Activated CD4-positive, CD25-positive, alpha-beta regulatory T cell treated with anti-CD3 and anti-CD28 coated beads, Interleukin-2, amount 50 U/mL, for 16 hours (primary cell): ENCODE data around the gene BRAT1.
"Not testable (repeated sequence)": the region's sequence is repeated elsewhere in the genome, so short reads cannot be mapped to it uniquely, and the experiment has no call there.

Experiments
- DNase-seq: peaks from one replicate; pipeline ENCODE4 v3.0.0-alpha.2; 2020; ENCODE audit warnings: low read depth, low spot score

The BRAT1 gene

GRCh38 chr7:2537981-2538851 lies 17.1 kb downstream of the BRAT1 start:
- no peak for DNase-seq

- not testable (repeated sequence) for DNase-seq
These were observed 19.3 kb downstream of the BRAT1 start for GRCh38 chr7:2535872-2536627.

GRCh38 chr7:2534214-2534613 lies 21.1 kb downstream of the BRAT1 start:
- not testable (repeated sequence) for DNase-seq

GRCh38 chr7:2533566-2533965 lies 21.8 kb downstream of the BRAT1 start:
- DNase-seq, result not testable (repeated sequence)

GRCh38 chr7:2532816-2533215 lies 22.5 kb downstream of the BRAT1 start:
- DNase-seq, result not testable (repeated sequence)

DNA sequence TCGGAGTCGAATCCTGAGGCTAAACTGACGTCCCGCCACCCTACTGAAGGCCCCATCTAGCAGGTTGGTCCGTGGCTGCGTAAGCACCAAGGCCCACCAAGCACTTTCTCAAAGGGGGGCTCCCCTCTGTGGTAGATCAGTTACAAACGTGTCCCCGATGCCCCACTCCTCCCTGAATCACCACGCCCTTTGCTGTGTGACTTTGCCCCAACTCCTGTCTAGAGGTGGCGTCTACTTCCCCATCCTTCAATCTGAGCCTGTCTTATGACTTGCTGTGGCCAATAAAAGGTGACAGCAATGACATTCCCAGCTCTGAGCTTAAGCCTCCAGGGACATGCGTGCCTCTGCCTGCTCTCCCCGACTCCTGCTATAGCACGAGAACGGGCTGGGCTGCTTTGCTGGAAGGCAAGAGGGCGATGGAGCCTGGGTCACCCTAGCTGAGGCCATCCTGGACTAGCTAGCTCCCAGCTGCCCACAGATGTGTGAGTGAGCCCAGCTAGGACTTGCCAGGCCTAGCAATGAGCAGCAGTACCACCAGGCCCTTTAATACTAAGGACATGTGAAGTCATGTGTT lies 23.0 kb downstream of the BRAT1 start:
- not testable (repeated sequence) for DNase-seq

GRCh38 chr7:2531796-2532110 lies 23.6 kb downstream of the BRAT1 start:
- not testable (repeated sequence) for DNase-seq

- not testable (repeated sequence) for DNase-seq
These were observed 24.1 kb downstream of the BRAT1 start for GRCh38 chr7:2530994-2531795.

- DNase-seq, result peak; percentile 58
These were observed 25.0 kb downstream of the BRAT1 start for GRCh38 chr7:2530071-2530987.

- DNase-seq, result no peak
These were observed 25.9 kb downstream of the BRAT1 start for GRCh38 chr7:2529161-2530070.

DNA sequence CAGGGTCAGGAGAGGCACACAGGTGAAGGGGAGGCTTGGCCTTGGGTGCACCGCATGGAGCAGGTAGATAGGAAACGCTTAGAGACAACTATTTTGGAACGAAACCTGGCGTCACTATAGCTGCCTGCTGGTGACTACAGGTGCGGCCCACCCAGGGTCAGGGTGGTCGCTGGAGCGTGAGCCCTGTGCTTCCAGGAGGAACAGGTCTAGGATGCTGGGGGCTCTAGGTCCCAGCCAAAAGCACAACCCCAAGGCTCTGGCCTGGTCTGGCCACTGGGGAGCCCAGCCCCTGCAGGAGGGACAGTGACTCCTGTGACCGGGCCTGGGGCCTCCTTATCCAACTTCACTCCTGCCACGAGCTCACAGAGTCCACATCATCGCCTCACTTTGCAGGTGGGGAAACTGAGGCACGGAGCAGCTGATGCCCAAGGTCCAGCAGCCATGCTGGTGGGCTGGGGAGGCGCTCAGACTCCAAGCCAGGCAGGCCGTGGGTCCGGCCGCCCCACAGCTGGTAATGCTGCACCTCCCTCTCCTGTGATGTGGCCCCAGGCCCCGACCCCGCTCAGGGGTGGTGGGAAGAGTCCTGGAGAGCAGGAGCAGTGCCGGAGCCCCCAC lies 26.7 kb downstream of the BRAT1 start:
- DNase-seq, result no peak

DNA sequence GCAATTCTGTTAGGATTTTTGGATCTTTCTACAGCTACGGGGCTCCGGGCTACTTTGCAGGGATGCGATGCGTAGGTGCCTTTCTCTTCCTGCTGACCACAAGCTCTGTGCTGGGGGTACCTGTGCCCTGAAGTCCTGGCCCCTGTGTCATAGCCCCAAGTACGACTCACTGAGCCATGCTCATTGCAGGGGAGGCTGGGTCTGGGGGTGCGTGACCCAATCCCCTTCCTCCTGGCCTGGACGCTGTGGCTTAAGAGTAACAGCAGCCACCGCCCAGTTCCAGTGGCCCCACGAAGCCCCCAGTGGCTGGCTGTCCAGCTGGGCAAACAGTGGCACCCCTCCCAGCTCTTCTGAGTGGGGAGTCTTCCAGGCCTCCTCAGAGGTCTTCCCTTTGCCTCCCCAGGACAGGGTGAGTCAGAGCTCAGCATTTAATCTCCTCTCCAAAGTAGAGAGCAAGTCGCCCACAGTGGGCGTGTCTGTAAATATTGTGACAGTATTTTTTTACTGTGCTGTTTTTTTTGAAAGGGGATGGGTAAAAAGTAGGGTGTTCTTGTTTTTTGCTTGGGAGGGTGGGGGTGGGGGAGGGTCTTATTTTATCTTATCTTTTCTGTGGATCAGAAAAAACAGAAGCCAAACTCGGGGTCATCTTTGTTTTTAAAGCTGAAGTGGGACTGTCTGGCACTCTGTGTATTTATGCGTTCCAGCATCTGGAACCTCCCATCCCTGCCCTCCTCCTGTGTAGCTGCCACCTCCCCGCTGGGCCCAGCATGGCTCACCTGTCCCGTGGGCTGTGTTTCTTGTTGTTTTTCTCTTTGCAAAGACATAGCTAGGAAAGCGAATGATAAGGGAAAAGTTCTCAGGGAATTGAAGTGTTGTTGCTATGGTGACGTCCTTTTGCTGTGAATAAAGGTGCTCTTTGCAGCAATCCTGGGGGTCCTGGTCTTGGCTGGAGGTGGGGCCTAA lies 27.5 kb downstream of the BRAT1 start:
- DNase-seq, result no peak

DNA sequence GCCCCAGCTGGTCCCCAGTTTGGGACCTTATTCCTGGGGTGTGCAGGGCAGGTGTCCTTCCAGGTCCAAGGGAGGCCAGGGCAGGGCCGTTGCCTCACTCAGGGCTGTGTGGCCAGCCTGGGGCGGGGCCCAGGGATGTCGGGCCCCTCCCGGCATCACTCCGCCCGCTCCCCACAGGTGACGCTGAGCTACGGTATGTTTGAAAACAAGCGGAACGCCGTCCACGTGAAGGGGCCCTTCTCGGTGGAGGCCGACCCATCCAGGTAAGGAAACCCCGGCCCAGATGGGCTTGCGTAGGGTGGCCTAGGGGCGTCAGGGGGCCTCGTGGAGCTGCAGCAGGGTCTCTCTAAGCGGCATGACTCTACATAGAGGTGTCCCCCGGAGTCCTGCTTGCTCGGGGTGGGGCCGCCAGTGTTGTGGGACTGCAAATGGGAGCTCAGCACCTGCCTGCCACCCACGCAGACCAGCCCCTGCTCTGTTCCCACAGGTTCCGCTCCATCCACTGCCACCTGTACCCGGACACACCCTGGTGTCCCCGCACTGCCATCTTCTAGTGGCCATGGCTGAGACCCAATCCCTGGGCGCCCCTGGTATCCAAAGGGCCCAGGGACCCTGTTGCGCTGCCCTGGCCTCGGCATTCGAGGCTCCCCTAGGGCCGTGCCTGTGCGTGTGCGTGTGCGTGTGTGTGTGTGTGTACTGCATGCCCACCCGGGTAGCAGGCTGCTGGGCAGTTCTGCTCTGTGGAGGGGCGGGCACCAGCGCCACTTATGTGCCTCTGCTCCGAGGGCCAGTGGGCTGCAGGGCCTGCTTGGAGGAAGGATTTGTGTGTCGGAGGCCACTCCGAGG lies 28.4 kb downstream of the BRAT1 start:
- no peak for DNase-seq

GRCh38 chr7:2525658-2526630 lies 29.4 kb downstream of the BRAT1 start:
- DNase-seq, result no peak

GRCh38 chr7:2524808-2525657 lies 30.3 kb downstream of the BRAT1 start:
- no peak for DNase-seq
